ENCODE results near the gene SPDYE16.
"Not testable (repeated sequence)": the region's sequence is repeated elsewhere in the genome, so short reads cannot be mapped to it uniquely, and the experiment has no call there.

The SPDYE16 gene

GRCh38 chr7:76485822-76486610, 57.1 kb downstream of the SPDYE16 start:
- not testable (repeated sequence) for H3K4me3 ChIP-seq (ENCODE audit: control insufficient read depth, low read depth, low read length); DNase-seq (ENCODE audit: low read depth)

- not testable (repeated sequence) for H3K4me3 ChIP-seq (ENCODE audit: control insufficient read depth, low read depth, low read length); DNase-seq (ENCODE audit: low read depth)
Measured at GRCh38 chr7:76484456-76484855, 58.6 kb downstream of the SPDYE16 start.

- DNase-seq (ENCODE audit: low read depth); H3K4me3 ChIP-seq (ENCODE audit: control insufficient read depth, low read depth, low read length): not testable (repeated sequence)
Measured at GRCh38 chr7:76483081-76483480, 60.0 kb downstream of the SPDYE16 start.

DNA sequence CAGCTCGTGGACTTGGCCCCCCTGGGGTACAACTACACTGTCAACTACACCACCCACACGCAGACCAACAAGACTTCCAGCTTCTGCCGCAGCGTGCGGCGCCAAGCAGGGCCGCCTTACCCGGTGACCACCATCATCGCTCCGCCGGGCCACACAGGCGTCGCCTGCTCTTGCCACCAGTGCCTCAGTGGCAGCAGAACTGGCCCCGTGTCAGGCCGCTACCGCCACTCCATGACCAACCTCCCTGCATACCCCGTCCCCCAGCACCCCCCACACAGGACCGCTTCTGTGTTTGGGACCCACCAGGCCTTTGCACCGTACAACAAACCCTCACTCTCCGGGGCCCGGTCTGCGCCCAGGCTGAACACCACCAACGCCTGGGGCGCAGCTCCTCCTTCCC, 60.4 kb downstream of the SPDYE16 start:
- not testable (repeated sequence) for DNase-seq (ENCODE audit: low read depth); H3K4me3 ChIP-seq (ENCODE audit: control insufficient read depth, low read depth, low read length)

All from fibroblast of mammary gland (primary cell).